Common myeloid progenitor, CD34-positive (primary cell): ENCODE measurements around the gene FANCF.

Experiments used
- CTCF ChIA-PET: fragments of 350-600 bp; sonication (Branson Sonifier 250); formaldehyde crosslinking; loops from one replicate; lab custom pipeline; 2021; ENCODE audit warnings: antibody characterized with exemption; lab: Charles Lee
- POLR2A ChIA-PET: fragments of 350-600 bp; sonication (Branson Sonifier 250); formaldehyde crosslinking; loops from one replicate; lab custom pipeline; 2021; ENCODE audit warnings: antibody characterized with exemption; lab: Charles Lee
- DNase-seq, 3 donors: peaks; one replicate each; pipeline versions ENCODE4 v3.0.0 to v3.0.0-alpha.2; 2013
- H3K27ac ChIP-seq, 2 experiments: 1 replicate in 1 of 2; 2 replicates in 1 of 2; pipeline ENCODE4 v1.7.0; 2013; ENCODE audit warnings: inconsistent platforms in 2 of 2, low read length in 2 of 2, mild to moderate bottlenecking in 2 of 2, low read depth in 1 of 2, moderate library complexity in 1 of 2; ENCODE audit not compliant: severe bottlenecking in 2 of 2, insufficient read depth in 1 of 2, poor library complexity in 1 of 2
- H3K27me3 ChIP-seq, 5 experiments: replicated peaks in 2 of 5; 1 replicate in 3 of 5; 2 replicates in 2 of 5; pipeline versions ENCODE4 v1.6.1 to v1.7.0; 2013; ENCODE audit warnings: low read length in 4 of 5, mild to moderate bottlenecking in 2 of 5, moderate library complexity in 2 of 5, inconsistent platforms in 1 of 5; ENCODE audit not compliant: insufficient read depth in 5 of 5, control insufficient read depth in 4 of 5
- H3K36me3 ChIP-seq, 4 experiments: 1 replicate in 2 of 4; 2 replicates in 2 of 4; pipeline versions ENCODE4 v1.6.1 to v1.7.0; 2013; ENCODE audit warnings: low read length in 3 of 4, control low read depth in 1 of 4, mild to moderate bottlenecking in 1 of 4; ENCODE audit not compliant: control insufficient read depth in 4 of 4, insufficient read depth in 4 of 4
- H3K4me1 ChIP-seq, 4 experiments: 1 replicate in 3 of 4; 2 replicates in 1 of 4; pipeline versions ENCODE4 v1.6.1 to v1.7.1; 2013; ENCODE audit warnings: low read length in 3 of 4, mild to moderate bottlenecking in 3 of 4, control low read depth in 1 of 4, inconsistent platforms in 1 of 4, moderate library complexity in 1 of 4; ENCODE audit not compliant: control insufficient read depth in 4 of 4, insufficient read depth in 4 of 4; ENCODE audit errors: control extremely low read depth in 1 of 4
- H3K4me3 ChIP-seq, 7 experiments: 1 replicate in 4 of 7; 2 replicates in 3 of 7; pipeline versions ENCODE4 v1.5.1 to v1.7.0; 2013; ENCODE audit warnings: mild to moderate bottlenecking in 7 of 7, low read length in 6 of 7, moderate library complexity in 6 of 7, inconsistent platforms in 2 of 7, low read depth in 2 of 7, control low read depth in 1 of 7; ENCODE audit not compliant: insufficient read depth in 4 of 7, control insufficient read depth in 1 of 7; ENCODE audit errors: extremely low read depth in 1 of 7
- H3K9me3 ChIP-seq, 5 experiments: 1 replicate in 4 of 5; 2 replicates in 1 of 5; pipeline versions ENCODE4 v1.6.1 to v1.7.1; 2013; ENCODE audit warnings: low read length in 4 of 5, mild to moderate bottlenecking in 2 of 5, inconsistent platforms in 1 of 5, low read depth in 1 of 5, moderate library complexity in 1 of 5; ENCODE audit not compliant: control insufficient read depth in 4 of 5, insufficient read depth in 2 of 5; ENCODE audit errors: control extremely low read depth in 1 of 5
- whole genome bisulfite sequencing: methylation state at CpG from one replicate; pipeline ENCODE4 v1.1.5; 2013; ENCODE audit not compliant: insufficient coverage; 5-methylcytosine and 5-hydroxymethylcytosine counted together

FANCF gene

DNA sequence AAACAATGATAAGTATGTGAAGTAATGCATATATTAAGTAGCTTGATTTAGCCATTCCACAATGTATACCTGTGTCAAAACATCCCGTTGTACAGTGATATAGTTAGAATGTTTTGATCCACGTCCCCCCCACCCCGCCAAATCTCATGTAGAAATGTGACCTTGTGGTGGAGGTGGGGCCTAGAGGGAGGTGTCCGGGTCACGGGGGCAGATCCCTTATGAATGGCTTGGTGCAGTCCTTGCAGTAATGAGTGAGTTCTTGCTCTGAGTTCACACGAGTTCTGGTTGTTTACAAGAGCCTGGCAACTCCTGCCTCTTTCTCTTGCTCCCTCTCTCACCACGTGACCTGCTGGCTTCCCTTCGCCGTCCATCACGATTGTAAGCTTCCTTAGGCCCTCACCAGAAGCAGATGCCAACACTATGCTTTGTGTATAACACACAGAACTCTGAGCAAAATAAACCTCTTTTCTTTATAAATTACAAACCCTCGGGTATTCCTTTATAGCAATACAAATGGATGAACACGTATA, 41.6 kb downstream of the FANCF start:
- 90% methylated on average over 8 of the region's 12 CpGs for WGBS
- no peak overlapping the region for H3K27ac ChIP-seq
- no peak for DNase-seq
- H3K4me3 ChIP-seq, result no peak overlapping the region
- ChIA-PET CTCF (interaction anchor here (1.1 kb wide), 1 partner anchor 29 kb away, joined by 3 read pairs; no protein-coding TSS in a partner anchor), POLR2A (no interaction called here)
- H3K4me1 ChIP-seq, result no peaks in the 10 kb centered on the region
- no peaks in the 10 kb centered on the region for H3K36me3 ChIP-seq
- H3K9me3 ChIP-seq, result no peaks in the 10 kb centered on the region
- H3K27me3 ChIP-seq, result no peaks in the 10 kb centered on the region

GRCh38 chr11:22582151-22582410, 43.5 kb downstream of the FANCF start:
- Histone ChIP-seq H3K27me3 (no peaks in the 10 kb centered on the region), H3K27ac (no peak overlapping the region), H3K4me3 (no peak overlapping the region), H3K9me3 (no peaks in the 10 kb centered on the region), H3K4me1 (no peaks in the 10 kb centered on the region), H3K36me3 (no peaks in the 10 kb centered on the region)
- DNase-seq, result no peak
- ChIA-PET POLR2A (no interaction called here), CTCF (no interaction called here)

GRCh38 chr11:22581354-22582150, 44.1 kb downstream of the FANCF start:
- Histone ChIP-seq H3K36me3 (no peaks in the 10 kb centered on the region), H3K9me3 (no peaks in the 10 kb centered on the region), H3K4me1 (no peaks in the 10 kb centered on the region), H3K27me3 (no peaks in the 10 kb centered on the region), H3K4me3 (no peak overlapping the region), H3K27ac (no peak overlapping the region)
- ChIA-PET CTCF (no interaction called here), POLR2A (interaction anchor here (0.6 kb wide), 1 partner anchor 24 kb away, joined by 3 read pairs; no protein-coding TSS in a partner anchor)
- no CpG with 5 or more reads among the region's 3 CpGs for WGBS
- no peak for DNase-seq

DNA sequence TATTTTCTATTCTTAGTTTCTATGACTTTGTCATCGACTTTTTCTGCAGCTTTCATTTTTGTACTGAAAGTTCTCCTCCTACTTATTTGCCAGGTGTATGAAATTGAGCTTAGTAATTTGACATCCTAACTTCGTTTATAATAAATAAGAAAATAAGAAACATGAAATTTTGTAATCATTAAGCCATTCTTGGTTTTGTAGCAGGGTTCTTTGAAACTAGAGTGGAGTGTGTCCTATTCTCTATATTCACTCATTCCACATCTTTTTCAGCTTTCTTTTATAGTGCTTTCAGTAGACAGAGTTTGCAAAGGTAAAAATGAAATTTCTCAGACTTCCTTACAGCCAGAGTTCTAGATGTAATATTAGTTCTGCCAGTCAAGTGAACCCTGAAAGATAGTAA, 47.8 kb downstream of the FANCF start:
- WGBS, result no CpG with 5 or more reads among the region's 2 CpGs
- Histone ChIP-seq H3K4me1 (no peaks in the 10 kb centered on the region), H3K36me3 (no peaks in the 10 kb centered on the region), H3K27ac (no peak overlapping the region), H3K27me3 (no peaks in the 10 kb centered on the region), H3K4me3 (no peak overlapping the region), H3K9me3 (no peaks in the 10 kb centered on the region)
- ChIA-PET CTCF (no interaction called here), POLR2A (no interaction called here)
- DNase-seq, result no peak
